ENCODE results near the gene TGFBR3.

TGFBR3 gene

DNA sequence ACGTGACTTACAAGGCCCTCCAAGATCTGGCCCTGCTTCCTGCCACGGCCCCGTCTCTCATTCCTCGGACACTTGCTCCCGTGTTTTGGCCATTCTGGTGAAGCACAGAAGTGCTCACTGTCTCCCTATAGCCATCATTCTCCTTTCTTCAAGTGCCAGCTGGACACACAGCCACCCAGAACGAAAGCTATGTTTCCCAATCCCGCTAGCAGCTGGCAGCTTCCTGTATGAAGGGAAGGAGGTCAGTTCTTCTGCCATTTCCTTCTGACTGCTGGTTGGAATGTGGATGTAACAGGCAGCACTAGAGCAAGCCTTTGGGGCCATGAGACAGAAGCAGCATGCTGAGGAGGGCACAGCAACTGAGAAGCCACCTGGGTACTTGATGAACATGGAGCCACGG, 82.8 kb downstream of the TGFBR3 start:
- no peaks in the 10 kb centered on the region for H3K36me3 ChIP-seq (replicated peaks)
- no peaks in the 10 kb centered on the region for H3K4me1 ChIP-seq
- H3K4me3 ChIP-seq: no peak overlapping the region
- no peaks in the 10 kb centered on the region for H3K27me3 ChIP-seq (ENCODE audit: low read depth)
- no peaks in the 10 kb centered on the region for H3K9me3 ChIP-seq
- in situ Hi-C loops (cut with MboI; ENCODE audit: low sequenced_read_pairs): no loop called here
- no peak for DNase-seq (ENCODE audit: low spot score in 2 of 2)

DNA sequence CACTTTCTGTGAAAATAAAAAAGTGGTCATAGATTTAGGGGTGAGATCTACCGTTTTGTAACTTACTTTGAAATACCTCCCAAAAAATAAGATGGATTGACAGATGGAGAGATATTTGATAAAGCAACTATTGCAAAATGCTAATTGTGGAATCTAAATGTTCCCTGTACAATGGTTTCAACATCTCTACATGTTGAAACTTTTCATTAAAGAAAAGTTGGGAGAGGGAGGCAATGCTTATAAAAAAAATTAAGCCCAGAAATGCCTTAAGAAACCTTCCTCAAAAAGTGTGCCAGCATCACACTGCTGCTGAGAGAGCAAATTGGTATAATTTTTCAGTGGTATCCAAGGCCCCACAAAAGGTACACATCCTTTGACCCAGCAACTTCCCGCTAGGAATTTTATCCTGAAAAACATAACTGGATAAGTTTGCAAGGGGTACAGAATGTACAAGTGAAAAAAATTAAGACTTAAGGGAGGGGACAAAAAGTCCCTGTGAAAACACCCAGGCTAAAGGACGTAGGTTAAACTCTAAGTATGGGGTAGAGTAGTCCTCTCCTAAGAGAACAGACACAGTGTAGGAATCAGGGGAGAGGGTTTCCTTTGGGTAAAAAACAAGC, 84.3 kb downstream of the TGFBR3 start:
- H3K4me3 ChIP-seq: no peak overlapping the region
- DNase-seq (ENCODE audit: low spot score in 2 of 2): no peak
- H3K9me3 ChIP-seq: no peaks in the 10 kb centered on the region
- H3K36me3 ChIP-seq (replicated peaks): no peaks in the 10 kb centered on the region
- H3K4me1 ChIP-seq: no peaks in the 10 kb centered on the region
- in situ Hi-C loops (cut with MboI; ENCODE audit: low sequenced_read_pairs): no loop called here
- no peaks in the 10 kb centered on the region for H3K27me3 ChIP-seq (ENCODE audit: low read depth)

GRCh38 chr1:91799863-91800262, 86.1 kb downstream of the TGFBR3 start:
- H3K4me3 ChIP-seq: no peak overlapping the region
- no peaks in the 10 kb centered on the region for H3K4me1 ChIP-seq
- in situ Hi-C loops (cut with MboI; ENCODE audit: low sequenced_read_pairs): no loop called here
- H3K27me3 ChIP-seq (ENCODE audit: low read depth): no peaks in the 10 kb centered on the region
- H3K36me3 ChIP-seq (replicated peaks): no peaks in the 10 kb centered on the region
- H3K9me3 ChIP-seq: no peaks in the 10 kb centered on the region
- no peak for DNase-seq (ENCODE audit: low spot score in 2 of 2)

DNA sequence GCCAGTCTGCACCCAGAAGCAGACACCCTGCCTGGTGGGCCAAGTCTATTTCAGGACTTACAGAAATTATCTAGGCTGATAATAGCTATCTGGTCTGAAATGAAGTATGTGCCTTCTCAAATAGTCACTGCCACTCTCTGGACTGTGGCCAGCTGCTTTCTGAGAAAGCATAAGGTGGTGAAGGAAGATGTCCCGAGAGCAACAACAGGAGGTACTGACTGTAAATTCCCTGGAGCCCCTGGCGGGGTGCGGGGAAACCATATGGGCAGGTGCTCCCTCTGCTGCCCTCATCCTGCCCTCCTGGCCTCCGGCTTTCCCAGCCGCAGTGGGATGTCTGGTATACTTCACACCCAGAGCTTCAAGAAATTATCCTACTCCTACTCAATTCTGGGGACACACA, 86.8 kb downstream of the TGFBR3 start:
- H3K9me3 ChIP-seq: no peaks in the 10 kb centered on the region
- no peaks in the 10 kb centered on the region for H3K27me3 ChIP-seq (ENCODE audit: low read depth)
- no peaks in the 10 kb centered on the region for H3K4me1 ChIP-seq
- in situ Hi-C loops (cut with MboI; ENCODE audit: low sequenced_read_pairs): no loop called here
- no peak for DNase-seq (ENCODE audit: low spot score in 2 of 2)
- H3K4me3 ChIP-seq: no peak overlapping the region
- no peaks in the 10 kb centered on the region for H3K36me3 ChIP-seq (replicated peaks)

DNA sequence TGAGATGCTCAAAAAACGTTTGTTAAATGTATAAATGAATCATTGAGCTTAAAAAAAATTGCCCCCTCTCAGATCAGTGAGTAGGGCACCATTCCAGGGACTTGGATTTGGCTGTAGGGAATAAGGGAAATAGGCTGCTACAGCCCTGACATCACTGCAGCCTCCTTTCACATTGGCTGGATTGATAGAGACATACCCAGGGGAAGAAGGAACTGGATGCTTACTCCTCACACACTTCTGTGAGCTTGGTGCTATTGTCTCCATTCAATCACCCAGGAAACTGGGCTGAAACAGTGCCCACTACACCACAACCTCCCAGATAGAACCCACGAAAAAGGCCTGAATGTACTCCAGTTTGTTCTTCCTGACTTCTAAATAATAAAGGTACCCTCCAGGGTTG, 87.2 kb downstream of the TGFBR3 start:
- H3K9me3 ChIP-seq: no peaks in the 10 kb centered on the region
- H3K27me3 ChIP-seq (ENCODE audit: low read depth): no peaks in the 10 kb centered on the region

DNA sequence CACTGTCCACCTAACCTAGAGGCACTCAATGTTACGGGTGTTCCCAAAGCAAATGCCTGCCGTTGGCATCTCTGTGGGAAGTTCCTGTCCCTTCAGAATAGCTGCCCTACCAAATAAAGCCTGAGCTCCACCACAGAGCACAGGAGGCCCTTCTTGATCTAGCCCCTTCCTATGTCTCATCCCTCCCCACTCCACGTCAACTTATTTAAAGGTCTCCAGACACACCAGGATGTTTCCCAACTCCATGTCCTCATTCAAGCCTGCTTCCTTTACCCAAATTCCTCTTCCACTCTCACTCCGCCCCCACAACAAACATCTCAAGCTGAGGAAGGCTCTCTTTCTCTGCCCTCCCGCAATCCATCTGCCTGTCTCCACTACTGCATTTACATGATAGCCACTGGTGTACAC, 87.7 kb downstream of the TGFBR3 start:
- no peak overlapping the region for H3K4me3 ChIP-seq
- no peaks in the 10 kb centered on the region for H3K27me3 ChIP-seq (ENCODE audit: low read depth)
- no peak for DNase-seq (ENCODE audit: low spot score in 2 of 2)
- H3K36me3 ChIP-seq (replicated peaks): no peaks in the 10 kb centered on the region
- no peaks in the 10 kb centered on the region for H3K9me3 ChIP-seq
- in situ Hi-C loops (cut with MboI; ENCODE audit: low sequenced_read_pairs): no loop called here
- H3K4me1 ChIP-seq: no peaks in the 10 kb centered on the region; the same call in 1 of the 2 replicates

More for the DNA sequence above, 87.2 kb downstream of the TGFBR3 start:
- Histone ChIP-seq H3K4me1 (no peaks in the 10 kb centered on the region), H3K4me3 (no peak overlapping the region), H3K36me3 (replicated peaks) (no peaks in the 10 kb centered on the region)
- in situ Hi-C loops (cut with MboI; ENCODE audit: low sequenced_read_pairs): no loop called here
- DNase-seq (ENCODE audit: low spot score in 2 of 2): no peak

- Histone ChIP-seq H3K36me3 (replicated peaks) (no peaks in the 10 kb centered on the region), H3K9me3 (no peaks in the 10 kb centered on the region), H3K27me3 (ENCODE audit: low read depth) (no peaks in the 10 kb centered on the region), H3K4me1 (peaks cover 11% of the 10 kb centered on the region), H3K4me3 (no peak overlapping the region)
- no peak for DNase-seq (ENCODE audit: low spot score in 2 of 2)
- in situ Hi-C loops (cut with MboI; ENCODE audit: low sequenced_read_pairs): no loop called here
Measured at GRCh38 chr1:91797164-91797563, 88.8 kb downstream of the TGFBR3 start.

DNA sequence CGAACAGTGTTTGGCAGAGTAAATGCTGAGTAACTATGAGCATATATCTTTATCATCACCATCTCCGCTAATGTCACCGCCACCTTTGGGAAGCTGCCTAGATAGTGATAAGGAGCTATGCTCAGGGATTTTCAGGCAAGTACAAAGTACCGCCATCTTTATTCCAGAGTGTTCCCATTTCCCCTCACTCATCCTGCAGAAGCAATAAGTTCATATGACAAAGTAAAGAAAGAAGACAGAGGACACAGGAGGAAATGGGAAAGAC, 89.6 kb downstream of the TGFBR3 start:
- DNase-seq (ENCODE audit: low spot score in 2 of 2): no peak
- Histone ChIP-seq H3K36me3 (replicated peaks) (no peaks in the 10 kb centered on the region), H3K9me3 (no peaks in the 10 kb centered on the region), H3K4me3 (no peak overlapping the region), H3K4me1 (peaks cover 19% of the 10 kb centered on the region), H3K27me3 (ENCODE audit: low read depth) (no peaks in the 10 kb centered on the region)
- in situ Hi-C loops (cut with MboI; ENCODE audit: low sequenced_read_pairs): no loop called here

DNA sequence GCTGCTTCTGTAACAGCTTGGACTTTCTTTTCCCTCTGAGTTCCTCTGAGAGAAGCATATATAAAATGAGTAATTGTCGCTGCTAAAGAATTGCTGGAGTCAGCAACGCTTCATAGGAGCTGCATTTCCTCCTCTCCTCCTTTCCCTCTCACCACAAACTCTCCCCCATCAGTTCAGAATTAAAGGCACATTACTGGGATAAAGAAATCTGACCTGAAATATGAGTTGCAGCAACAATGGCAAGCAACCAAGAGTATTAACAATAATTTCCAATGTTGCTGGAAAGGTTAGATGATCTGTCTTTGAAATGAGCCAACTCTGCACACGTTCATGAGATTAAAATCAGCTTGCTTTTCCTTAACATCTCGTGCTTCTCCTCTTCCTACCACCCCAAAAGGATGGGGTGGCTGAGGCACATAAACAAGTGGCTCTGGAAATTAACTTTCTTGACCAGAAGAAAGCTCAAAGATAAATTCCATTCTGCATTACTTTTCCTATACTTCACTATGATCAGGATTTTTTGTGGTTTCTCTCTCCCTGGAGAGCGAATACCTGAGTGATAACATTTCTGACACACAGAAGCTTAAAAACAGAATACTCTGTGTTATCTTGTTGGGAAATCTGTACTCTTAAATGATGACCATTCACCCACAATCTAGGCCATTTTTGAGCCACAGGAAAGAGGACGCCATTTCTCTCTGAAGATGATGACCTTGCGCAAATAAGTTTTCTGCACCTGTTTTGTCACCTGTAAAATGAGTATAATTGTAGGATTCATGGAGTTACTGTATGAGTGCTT, 90.2 kb downstream of the TGFBR3 start:
- peaks cover 21% of the 10 kb centered on the region for H3K4me1 ChIP-seq
- no peak for DNase-seq (ENCODE audit: low spot score in 2 of 2)
- in situ Hi-C loops (cut with MboI; ENCODE audit: low sequenced_read_pairs): no loop called here
- no peaks in the 10 kb centered on the region for H3K27me3 ChIP-seq (ENCODE audit: low read depth)
- no peaks in the 10 kb centered on the region for H3K36me3 ChIP-seq (replicated peaks)
- no peak overlapping the region for H3K4me3 ChIP-seq
- no peaks in the 10 kb centered on the region for H3K9me3 ChIP-seq

GRCh38 chr1:91793877-91794276, 92.1 kb downstream of the TGFBR3 start:
- no peak for DNase-seq (ENCODE audit: low spot score in 2 of 2)
- Histone ChIP-seq H3K4me1 (peaks cover 27% of the 10 kb centered on the region), H3K9me3 (no peaks in the 10 kb centered on the region), H3K36me3 (replicated peaks) (no peaks in the 10 kb centered on the region), H3K27me3 (ENCODE audit: low read depth) (no peaks in the 10 kb centered on the region), H3K4me3 (no peak overlapping the region)
- in situ Hi-C loops (cut with MboI; ENCODE audit: low sequenced_read_pairs): no loop called here

GRCh38 chr1:91793189-91793588, 92.8 kb downstream of the TGFBR3 start:
- no peaks in the 10 kb centered on the region for H3K9me3 ChIP-seq
- DNase-seq (ENCODE audit: low spot score in 2 of 2): no peak
- H3K4me1 ChIP-seq: peaks cover 27% of the 10 kb centered on the region
- no peaks in the 10 kb centered on the region for H3K36me3 ChIP-seq (replicated peaks)
- H3K27me3 ChIP-seq (ENCODE audit: low read depth): no peaks in the 10 kb centered on the region
- in situ Hi-C loops (cut with MboI; ENCODE audit: low sequenced_read_pairs): no loop called here
- no peak overlapping the region for H3K4me3 ChIP-seq

DNA sequence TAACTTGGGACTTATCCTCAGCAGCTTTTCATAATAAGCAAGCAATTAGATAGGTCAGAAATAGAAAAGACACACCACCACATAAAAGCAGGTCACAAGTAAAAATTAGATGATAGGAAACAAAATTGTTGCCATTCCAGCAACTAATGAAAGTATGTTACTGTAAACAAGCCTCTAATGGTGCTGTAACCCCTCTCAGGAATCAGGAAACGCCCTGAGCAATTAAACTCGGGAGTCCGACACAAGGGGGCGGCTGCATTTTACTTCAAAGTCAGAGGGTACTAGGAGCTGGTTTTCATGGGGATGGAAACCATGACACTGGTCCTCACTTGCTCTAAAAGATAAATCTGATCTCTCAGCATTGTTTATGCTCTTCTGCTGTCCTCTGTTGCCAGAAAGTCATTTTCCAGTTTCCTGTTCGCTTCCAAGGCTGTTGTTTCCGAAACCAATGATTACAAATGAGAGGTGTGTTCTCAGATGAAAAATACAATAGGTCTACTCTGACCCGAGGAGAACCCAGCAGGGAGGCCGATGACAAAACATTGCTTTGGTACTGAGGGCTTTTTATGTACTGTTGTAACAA, 93.4 kb downstream of the TGFBR3 start:
- Histone ChIP-seq H3K4me3 (no peak overlapping the region), H3K36me3 (replicated peaks) (no peaks in the 10 kb centered on the region), H3K9me3 (no peaks in the 10 kb centered on the region), H3K27me3 (ENCODE audit: low read depth) (no peaks in the 10 kb centered on the region), H3K4me1 (peaks cover 27% of the 10 kb centered on the region)
- in situ Hi-C loops (cut with MboI; ENCODE audit: low sequenced_read_pairs): no loop called here
- DNase-seq (ENCODE audit: low spot score in 2 of 2): peak; percentile 24 to 43

DNA sequence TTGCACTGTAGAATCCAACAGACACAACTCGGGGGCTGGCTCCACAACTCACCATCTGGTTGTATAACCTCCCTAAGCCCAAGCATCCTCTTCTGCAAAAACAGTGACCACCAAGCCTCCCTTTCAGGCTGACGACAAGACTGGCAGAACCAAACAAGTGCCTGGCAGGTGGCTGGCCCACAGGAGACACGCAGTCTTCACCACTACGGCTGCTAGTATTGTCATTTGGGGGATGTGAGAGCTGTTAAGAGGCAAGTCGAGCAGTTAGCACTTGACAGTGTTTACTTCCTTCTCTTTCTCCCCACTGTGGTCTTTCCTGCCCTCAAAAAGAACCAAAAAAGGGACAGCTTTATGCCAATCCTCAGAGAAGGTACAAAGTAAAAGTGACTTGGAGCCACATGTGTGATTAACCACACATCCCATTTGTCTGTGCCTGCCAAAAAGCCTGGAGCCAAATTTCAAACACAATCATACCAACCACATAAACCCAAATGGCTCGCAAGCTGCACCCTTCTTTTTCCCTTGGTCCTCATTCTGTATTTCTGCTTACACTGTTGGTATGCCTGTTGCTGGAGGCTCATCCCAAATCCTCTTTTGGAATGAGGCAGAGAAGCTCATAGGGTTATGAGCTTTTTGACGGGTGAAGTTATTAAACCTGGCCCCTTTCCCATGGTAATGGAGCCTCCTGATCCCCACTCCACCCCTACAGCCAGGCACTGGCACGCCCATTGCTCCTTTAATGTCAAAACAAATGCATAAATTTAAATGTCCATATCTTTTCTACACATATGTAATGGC, 94.1 kb downstream of the TGFBR3 start:
- peak in 1 of 2 experiments; percentile 27 for DNase-seq (ENCODE audit: low spot score in 2 of 2)
- H3K4me3 ChIP-seq: no peak overlapping the region
- H3K9me3 ChIP-seq: no peaks in the 10 kb centered on the region
- H3K36me3 ChIP-seq (replicated peaks): no peaks in the 10 kb centered on the region
- H3K27me3 ChIP-seq (ENCODE audit: low read depth): no peaks in the 10 kb centered on the region
- in situ Hi-C loops (cut with MboI; ENCODE audit: low sequenced_read_pairs): no loop called here
- peaks cover 27% of the 10 kb centered on the region for H3K4me1 ChIP-seq

DNA sequence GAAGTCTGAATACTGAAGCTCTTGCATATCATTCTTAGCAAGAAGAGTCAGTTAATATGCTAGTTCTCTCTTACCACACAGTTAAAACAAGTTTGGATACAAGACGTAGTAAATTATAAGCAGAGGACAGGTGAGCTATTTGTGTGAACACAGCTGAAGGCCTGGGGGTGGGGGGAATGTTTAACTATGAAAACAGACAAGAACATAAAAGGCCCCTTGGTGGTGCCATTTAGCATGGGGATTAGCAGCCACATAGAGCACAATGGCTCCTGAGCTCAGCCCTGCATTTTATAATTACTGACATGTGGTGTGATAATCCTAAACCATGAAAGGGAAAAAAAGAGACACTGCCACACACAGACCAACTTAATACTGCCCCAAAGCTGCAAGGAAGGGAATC, 94.8 kb downstream of the TGFBR3 start:
- peak; percentile 89 to 98 for DNase-seq (ENCODE audit: low spot score in 2 of 2)
- in situ Hi-C loops (cut with MboI; ENCODE audit: low sequenced_read_pairs): no loop called here
- H3K27me3 ChIP-seq (ENCODE audit: low read depth): no peaks in the 10 kb centered on the region
- H3K9me3 ChIP-seq: no peaks in the 10 kb centered on the region
- no peaks in the 10 kb centered on the region for H3K36me3 ChIP-seq (replicated peaks)
- peaks cover 27% of the 10 kb centered on the region for H3K4me1 ChIP-seq
- no peak overlapping the region for H3K4me3 ChIP-seq
